Measurements from ENCODE around the gene MYO7A. TPM values are rescaled to one million over a fixed set of nuclear protein-coding genes. Genes with fewer than 3 reads are reported as not detected.

The MYO7A gene
- total and polyA plus RNA-seq, 2 of the 8 experiments (the other 6 are each of a cell fraction or from before 2014, with no cell fraction given): 1.5 to 1.9 TPM

- no peak overlapping the region for H3K4me3 ChIP-seq (ENCODE audit: extremely low read depth in 1 of 4, insufficient read depth in 2 of 4, low read depth in 3 of 4, low read length in 4 of 4)
- H3K79me1 ChIP-seq (ENCODE audit: low read depth, low read length): no peaks in the 10 kb centered on the region
- H4K91ac ChIP-seq (replicated peaks; ENCODE audit: insufficient read length, low read length): no peak overlapping the region
- no peak for FAIRE-seq
- ChIA-PET POLR2A (ENCODE audit: partially characterized antibody) (no interaction called here), CTCF (ENCODE audit: partially characterized antibody) (interaction anchor here (0.6 to 13.9 kb wide), 6 partner anchors 4 to 445 kb away, joined by 5 to 170 read pairs (median 98); partner anchors contain the start of genes MYO7A and OMP)
- H4K5ac ChIP-seq (ENCODE audit: insufficient read length, low read depth, low read length): no peak overlapping the region
- no peak overlapping the region for H3K4ac ChIP-seq (replicated peaks; ENCODE audit: insufficient read length, low read depth, low read length)
- H3K36me3 ChIP-seq (ENCODE audit: control insufficient read depth in 2 of 4, insufficient read depth in 4 of 4, low read length in 3 of 4): no peaks in the 10 kb centered on the region; a peak in 1 of 8 replicates
- no peak overlapping the region for H2BK5ac ChIP-seq (ENCODE audit: low read depth, low read length)
- H3K27me3 ChIP-seq (replicated peaks in 1 of 4; ENCODE audit: control insufficient read depth in 3 of 4, extremely low read depth in 1 of 4, insufficient read depth in 3 of 4, low read length in 3 of 4): no peaks in the 10 kb centered on the region
- H2AK5ac ChIP-seq (ENCODE audit: low read depth, low read length): no peak overlapping the region
- H3K4me1 ChIP-seq (replicated peaks in 1 of 4; ENCODE audit: control insufficient read depth in 3 of 4, insufficient read depth in 4 of 4, low read length in 3 of 4): no peaks in the 10 kb centered on the region
- H2BK120ac ChIP-seq (replicated peaks; ENCODE audit: low read depth, low read length): no peak overlapping the region
- no peak for DNase-seq (ENCODE audit: low read depth in 1 of 2, low spot score in 2 of 2)
- no peaks in the 10 kb centered on the region for H3K9me3 ChIP-seq (ENCODE audit: insufficient read depth in 2 of 2, low read depth in 1 of 2, low read length in 1 of 2)
- no peak overlapping the region for H3K4me2 ChIP-seq (ENCODE audit: insufficient read depth in 1 of 2, low read depth in 2 of 2, low read length in 2 of 2)
- H2BK20ac ChIP-seq (ENCODE audit: low read length): no peak overlapping the region
- H2AFZ ChIP-seq (ENCODE audit: low read length): no peak overlapping the region
- H2BK12ac ChIP-seq (ENCODE audit: low read depth, low read length): no peak overlapping the region
- WGBS, 2 experiments (ENCODE audit: extremely low coverage in 1 of 2, insufficient coverage in 1 of 2, insufficient read length in 1 of 2, insufficient replicate concordance in 2 of 2, low coverage in 1 of 2, low lambda C conversion rate in 2 of 2, missing lambda C conversion rate in 1 of 2): 91% methylated on average over 9 of the region's 9 CpGs; no CpG with 5 or more reads in 1 of the 2 experiments
- H3K14ac ChIP-seq (ENCODE audit: insufficient read length): no peak overlapping the region
- no peak overlapping the region for H3K56ac ChIP-seq (replicated peaks; ENCODE audit: insufficient read length, low read depth, low read length)
- no peak overlapping the region for H3K23ac ChIP-seq (ENCODE audit: insufficient read length)
- no peaks in the 10 kb centered on the region for H3K23me2 ChIP-seq (ENCODE audit: low read depth, low read length)
- H2BK15ac ChIP-seq (ENCODE audit: low read length): no peak overlapping the region
- no peaks in the 10 kb centered on the region for H4K20me1 ChIP-seq (replicated peaks in 1 of 2; ENCODE audit: control insufficient read depth in 1 of 2, insufficient read depth in 2 of 2, low read length in 2 of 2)
- H3K27ac ChIP-seq (ENCODE audit: low read depth, low read length): no peak overlapping the region
- H3K18ac ChIP-seq (ENCODE audit: extremely low read depth, low read length): no peak overlapping the region
- no peak overlapping the region for H4K8ac ChIP-seq (ENCODE audit: extremely low read depth, insufficient read depth, low read length)
- H3K9ac ChIP-seq (replicated peaks in 1 of 4; ENCODE audit: extremely low read depth in 1 of 4, low read depth in 3 of 4, low read length in 3 of 4): no peak overlapping the region
- no peaks in the 10 kb centered on the region for H3K79me2 ChIP-seq (ENCODE audit: control insufficient read depth in 1 of 2, insufficient read depth in 2 of 2, low read length in 2 of 2)
- TF ChIP-seq NRF1 (IDR thresholded peaks at IDR 0.05; ENCODE audit: low read depth, low read length) (no peak), SUZ12 (IDR thresholded peaks at IDR 0.05; ENCODE audit: low read length) (no peak), POLR2AphosphoS5 (IDR thresholded peaks at IDR 0.05; ENCODE audit: low read depth, low read length) (no peak), PHF8 (conservative IDR thresholded peaks at IDR 0.05; ENCODE audit: low read depth, low read length) (no peak), YY1 (IDR thresholded peaks at IDR 0.05; ENCODE audit: low read depth, low read length) (no peak), POLR2A (IDR thresholded peaks at IDR 0.05; ENCODE audit: control extremely low read depth in 1 of 2, low read depth in 2 of 2, low read length in 2 of 2) (no peak), BRCA1 (IDR thresholded peaks at IDR 0.05; ENCODE audit: low read depth, low read length) (no peak)
Observed at GRCh38 chr11:77119531-77119936, 8.5 kb upstream of the MYO7A start.
